HG03064 (cell line): ENCODE results near the gene ZNF273.
"Not testable (repeated sequence)": the region's sequence is repeated elsewhere in the genome, so short reads cannot be mapped to it uniquely, and the experiment has no call there.

Experiments used
- ATAC-seq: cut with Tn5 transposase; IDR thresholded peaks from one replicate; pipeline ENCODE4 v1.9.1; 2021; ENCODE audit warnings: low read depth; ENCODE audit not compliant: unreplicated experiment

Gene ZNF273

GRCh38 chr7:64888901-64889685, 14.0 kb upstream of the ZNF273 start:
- no peak for ATAC-seq

GRCh38 chr7:64889686-64890162, 13.3 kb upstream of the ZNF273 start:
- ATAC-seq: no peak

GRCh38 chr7:64890273-64890672, 12.8 kb upstream of the ZNF273 start:
- not testable (repeated sequence) for ATAC-seq

- no peak for ATAC-seq
Observed at GRCh38 chr7:64890761-64891362, 12.2 kb upstream of the ZNF273 start.

GRCh38 chr7:64891363-64892081, 11.6 kb upstream of the ZNF273 start:
- ATAC-seq: not testable (repeated sequence)

- ATAC-seq: no peak
Observed at GRCh38 chr7:64892116-64892515, 11.0 kb upstream of the ZNF273 start.

- ATAC-seq: no peak
Observed at GRCh38 chr7:64892666-64893309, 10.3 kb upstream of the ZNF273 start.

GRCh38 chr7:64893401-64893800, 9.7 kb upstream of the ZNF273 start:
- ATAC-seq: no peak

GRCh38 chr7:64902461-64902805, 640 bp upstream of the ZNF273 start:
- not testable (repeated sequence) for ATAC-seq

GRCh38 chr7:64904008-64904407, 935 bp downstream of the ZNF273 start:
- no peak for ATAC-seq

- ATAC-seq: no peak
Observed at GRCh38 chr7:64905133-64905532, 2.1 kb downstream of the ZNF273 start.

- ATAC-seq: no peak
Observed at GRCh38 chr7:64905547-64905946, 2.5 kb downstream of the ZNF273 start.

- ATAC-seq: no peak
Observed at GRCh38 chr7:64907641-64908326, 4.7 kb downstream of the ZNF273 start.

- ATAC-seq: no peak
Observed at GRCh38 chr7:64908358-64908757, 5.3 kb downstream of the ZNF273 start.

GRCh38 chr7:64914557-64914956, 11.5 kb downstream of the ZNF273 start:
- ATAC-seq: no peak

GRCh38 chr7:64915301-64915700, 12.2 kb downstream of the ZNF273 start:
- not testable (repeated sequence) for ATAC-seq

- not testable (repeated sequence) for ATAC-seq
Observed at GRCh38 chr7:64928252-64929187, 25.4 kb downstream of the ZNF273 start.

GRCh38 chr7:64934478-64934877, 31.4 kb downstream of the ZNF273 start:
- no peak for ATAC-seq

GRCh38 chr7:64938540-64938939, 35.5 kb downstream of the ZNF273 start:
- no peak for ATAC-seq
